ENCODE measurements around the gene GATA6. TPM values are rescaled to one million over a fixed set of nuclear protein-coding genes. Genes with fewer than 3 reads are reported as not detected.

Gene GATA6
- total RNA-seq, 1 experiment from 2014 or later: 73.8 TPM

DNA sequence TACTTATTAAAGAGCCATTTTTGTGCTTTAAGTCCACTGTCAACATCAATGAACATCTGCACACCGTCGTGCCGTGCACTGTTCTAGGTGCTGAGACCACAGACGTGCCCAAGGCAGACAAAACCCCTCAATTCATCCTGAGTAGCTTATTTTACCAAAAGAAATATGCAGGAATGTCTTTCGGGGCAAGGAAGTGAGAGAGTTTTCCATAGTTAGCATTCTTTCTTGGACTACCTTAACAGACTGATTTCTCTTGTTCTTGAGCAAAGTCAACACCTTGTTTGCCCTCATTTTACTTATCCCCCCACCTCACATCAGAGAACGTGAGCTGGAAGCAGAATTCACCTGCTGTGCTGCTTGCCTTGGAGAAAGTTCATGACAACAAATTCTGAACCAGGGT, 69.3 kb downstream of the GATA6 start:
- no peak for DNase-seq (ENCODE audit: low spot score)

DNA sequence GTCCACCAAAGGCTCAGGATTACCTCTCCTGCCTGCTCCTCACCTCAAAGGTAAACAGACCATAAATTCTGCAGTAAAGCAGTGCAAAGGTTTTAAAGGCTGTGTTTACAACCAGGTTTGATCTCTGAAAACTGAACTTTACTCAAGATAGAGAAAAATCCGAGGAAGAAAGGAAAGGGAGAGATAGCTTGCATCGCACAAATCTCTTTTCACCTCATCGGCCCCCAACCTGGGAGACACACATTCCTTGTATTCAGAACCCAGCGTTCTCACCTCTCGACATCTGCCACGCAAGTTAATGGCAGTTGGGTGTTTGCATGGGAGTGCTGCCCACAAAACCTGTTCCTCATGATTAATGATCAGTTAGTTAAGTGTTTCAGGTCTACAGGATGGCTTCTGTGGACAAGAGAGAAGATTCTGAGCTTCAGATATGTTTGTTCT, 72.6 kb downstream of the GATA6 start:
- peak; percentile 76 for DNase-seq (ENCODE audit: low spot score)

DNA sequence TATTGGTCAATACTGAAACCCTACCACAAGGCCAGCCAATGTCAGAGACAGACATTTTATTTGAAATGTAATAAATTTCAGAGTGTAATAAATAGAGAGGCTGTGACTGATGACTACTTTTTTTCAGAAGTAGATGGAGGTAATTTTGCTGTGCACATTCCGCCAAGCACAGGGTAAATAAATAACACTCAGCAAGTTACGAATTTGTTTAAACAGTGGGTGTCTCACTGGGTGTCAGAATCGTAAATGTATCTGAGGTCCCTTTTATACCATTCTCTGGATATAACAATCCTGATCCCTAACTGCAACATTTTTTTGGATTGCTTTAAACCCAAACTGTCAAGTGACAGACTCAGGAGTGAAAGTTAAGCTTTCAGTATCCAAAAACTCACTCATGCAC, 74.1 kb downstream of the GATA6 start:
- DNase-seq (ENCODE audit: low spot score): no peak

DNA sequence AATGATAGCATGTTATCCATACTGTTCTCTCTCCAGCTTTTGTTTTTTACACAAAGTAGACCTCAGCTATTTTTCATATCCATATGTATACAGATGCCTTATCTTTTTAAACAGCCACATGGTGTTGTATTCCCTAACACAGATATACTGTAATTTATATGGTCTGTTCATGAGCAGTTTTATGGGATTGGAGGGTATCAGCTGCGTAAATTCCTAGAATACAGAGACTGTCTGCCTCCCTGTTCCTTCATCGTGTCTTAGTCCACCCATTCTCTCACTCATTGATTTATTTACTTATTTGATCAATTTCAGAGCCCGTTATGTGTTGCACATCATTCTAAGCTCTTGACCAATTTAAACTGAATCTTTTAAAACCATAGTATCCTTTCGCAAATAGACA, 80.6 kb downstream of the GATA6 start:
- DNase-seq (ENCODE audit: low spot score): no peak

DNA sequence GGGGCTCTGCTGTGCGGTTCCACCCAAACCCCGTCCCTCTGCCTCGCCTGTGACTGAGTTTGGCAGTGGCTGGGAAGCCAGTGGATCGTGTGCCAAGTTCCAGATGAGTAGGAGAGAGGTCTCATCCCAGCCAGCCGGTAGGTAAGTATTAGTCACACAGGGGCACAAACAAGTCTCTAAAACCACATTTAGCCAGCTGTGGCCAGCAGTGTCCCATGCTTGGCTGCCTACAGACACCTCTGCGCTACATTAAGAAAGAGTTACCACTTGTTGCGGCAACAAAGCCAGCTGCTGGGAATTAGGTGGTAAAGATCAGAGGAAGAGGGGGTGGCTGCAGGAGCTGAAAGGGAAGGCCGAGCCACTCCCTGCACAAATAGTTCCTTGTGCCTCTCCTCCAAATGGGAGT, 81.2 kb downstream of the GATA6 start:
- peak; percentile 51 for DNase-seq (ENCODE audit: low spot score)

Small RNA genes lying within 50 kb of the gene (small RNA-seq; reads per million reads assigned to genes)
- gene RNU6-702P (not detected), gene RNU6ATAC20P (not detected)

Other genes starting within 250 kb of the GATA6 start
- not detected in 2 replicates for gene CTAGE1, start 248.3 kb downstream of the GATA6 start, total RNA-seq (2014; rRNA removed; shearing (Covaris generic))